ENCODE data around the gene GLIS2.

GRCh38 chr16:4366016-4366415 is 50.1 kb downstream of the GLIS2 start:
- TF ChIP-seq CTCF (IDR thresholded peaks at IDR 0.05; ENCODE audit: low read length) (no peak), EZH2 (IDR thresholded peaks at IDR 0.05; ENCODE audit: borderline replicate concordance, low read length) (no peak)

Data from OCI-LY1 (cell line).